ENCODE data around the gene PPP1R18.
"Not testable (repeated sequence)": the region's sequence is repeated elsewhere in the genome, so short reads cannot be mapped to it uniquely, and the experiment has no call there.

PPP1R18 gene

GRCh38 chr6:30664994-30665767 lies 21.3 kb downstream of the PPP1R18 start:
- DNase-seq, result no peak

GRCh38 chr6:30657922-30658321 lies 28.5 kb downstream of the PPP1R18 start:
- not testable (repeated sequence) for DNase-seq

GRCh38 chr6:30657454-30657853 lies 29.0 kb downstream of the PPP1R18 start:
- no peak for DNase-seq

- no peak for DNase-seq
These were observed 29.9 kb downstream of the PPP1R18 start for GRCh38 chr6:30656513-30656912.

- DNase-seq, result no peak
These were observed 30.7 kb downstream of the PPP1R18 start for GRCh38 chr6:30655743-30656094.

- no peak for DNase-seq
These were observed 31.4 kb downstream of the PPP1R18 start for GRCh38 chr6:30654798-30655742.

GRCh38 chr6:30651143-30651542 lies 35.3 kb downstream of the PPP1R18 start:
- DNase-seq, result no peak

GRCh38 chr6:30647242-30648116 lies 39.0 kb downstream of the PPP1R18 start:
- DNase-seq, result peak; percentile 86 to 90

- DNase-seq, result peak; percentile 89 to 90
These were observed 39.8 kb downstream of the PPP1R18 start, which contains the start of gene C6orf136 for GRCh38 chr6:30646450-30647241. C6orf136 (plus strand) TSS chr6:30647133; CDS start chr6:30647232, 99 bp downstream.

GRCh38 chr6:30645989-30646388 lies 40.5 kb downstream of the PPP1R18 start:
- no peak for DNase-seq

GRCh38 chr6:30644769-30645168 lies 41.7 kb downstream of the PPP1R18 start:
- DNase-seq, result no peak

GRCh38 chr6:30643656-30644055 lies 42.8 kb downstream of the PPP1R18 start:
- DNase-seq, result no peak

GRCh38 chr6:30641048-30641447 lies 45.4 kb downstream of the PPP1R18 start:
- DNase-seq, result no peak

GRCh38 chr6:30640481-30640880 lies 46.0 kb downstream of the PPP1R18 start:
- no peak for DNase-seq

GRCh38 chr6:30635834-30636233 lies 50.6 kb downstream of the PPP1R18 start:
- no peak for DNase-seq

GRCh38 chr6:30626484-30627366 lies 59.7 kb downstream of the PPP1R18 start, which contains the start of gene ATAT1:
ATAT1 (plus strand) TSS chr6:30626874.
- peak; percentile 62 to 79 for DNase-seq
